DOHH2 (cell line): Measurements from ENCODE around the gene SLC43A2.
A peak's percentile ranks its signal among the peaks of the same experiment; 100 is the strongest.

Source experiments
- H3F3A ChIP-seq: fragments of 200-600 bp; sonication (generic), shearing (Covaris generic); 2 replicates; pipeline ENCODE4 v1.6.0; 2016; ENCODE audit warnings: antibody characterized with exemption, mild to moderate bottlenecking; ENCODE audit not compliant: control insufficient read depth, insufficient read depth
- H3K27ac ChIP-seq: fragments of 200-600 bp; sonication (generic); 2 replicates; pipeline ENCODE4 v1.5.1; 2014; ENCODE audit warnings: low read depth, mild to moderate bottlenecking, low read length, moderate library complexity
- H3K27me3 ChIP-seq: fragments of 200-600 bp; sonication (generic); 2 replicates; pipeline ENCODE4 v1.6.1; 2014; ENCODE audit warnings: mild to moderate bottlenecking, low read length, mixed read lengths; ENCODE audit not compliant: control insufficient read depth
- H3K36me3 ChIP-seq: fragments of 200-600 bp; sonication (generic); 2 replicates; pipeline ENCODE4 v1.6.1; 2014; ENCODE audit warnings: mild to moderate bottlenecking, low read length, moderate library complexity, mixed read lengths; ENCODE audit not compliant: control insufficient read depth
- H3K4me1 ChIP-seq: fragments of 200-600 bp; sonication (generic); 2 replicates; pipeline ENCODE4 v1.6.1; 2014; ENCODE audit warnings: mild to moderate bottlenecking, low read length, mixed read lengths; ENCODE audit not compliant: control insufficient read depth
- H3K4me2 ChIP-seq: fragments of 200-600 bp; sonication (generic); 2 replicates; pipeline ENCODE4 v1.6.0; 2014; ENCODE audit warnings: mild to moderate bottlenecking, low read length, moderate library complexity
- H3K4me3 ChIP-seq: fragments of 200-600 bp; sonication (generic); 2 replicates; pipeline ENCODE4 v1.5.1; 2014; ENCODE audit warnings: mild to moderate bottlenecking, low read length, mixed read lengths
- H3K79me2 ChIP-seq: fragments of 200-600 bp; sonication (generic); 2 replicates; pipeline ENCODE4 v1.6.1; 2014; ENCODE audit warnings: mild to moderate bottlenecking, low read length, mixed read lengths; ENCODE audit not compliant: control insufficient read depth
- H3K9me2 ChIP-seq: fragments of 200-600 bp; sonication (generic); replicated peaks from 2 replicates; pipeline ENCODE4 v1.6.1; 2014; ENCODE audit warnings: mild to moderate bottlenecking, low read length, mixed read lengths; ENCODE audit not compliant: control insufficient read depth
- H3K9me3 ChIP-seq: fragments of 200-600 bp; sonication (generic); 2 replicates; pipeline ENCODE4 v1.6.1; 2014; ENCODE audit warnings: antibody characterized with exemption, low read length, mixed read lengths; ENCODE audit not compliant: control insufficient read depth, insufficient read depth
- H4K20me1 ChIP-seq: fragments of 200-600 bp; sonication (generic); 2 replicates; pipeline ENCODE4 v1.6.0; 2014; ENCODE audit warnings: low read depth, mild to moderate bottlenecking, antibody characterized with exemption, low read length, moderate library complexity; ENCODE audit not compliant: control insufficient read depth, insufficient read depth
- CTCF ChIP-seq: fragments of 200-600 bp; sonication (generic); IDR thresholded peaks from one replicate; pipeline ENCODE4 v1.5.1; 2014; ENCODE audit warnings: antibody characterized with exemption, mild to moderate bottlenecking, low read depth, low read length; ENCODE audit not compliant: poor library complexity, severe bottlenecking
- EZH2phosphoT487 ChIP-seq: fragments of 200-600 bp; sonication (generic); IDR thresholded peaks from 2 replicates; pipeline ENCODE4 v1.6.1; 2017; ENCODE audit warnings: borderline replicate concordance, mild to moderate bottlenecking, antibody characterized with exemption, low read length, moderate library complexity, mixed read lengths

SLC43A2 gene

GRCh38 chr17:1646199-1646875, 17.7 kb upstream of the SLC43A2 start:
- no peaks in the 10 kb centered on the region for H3K79me2 ChIP-seq
- no peak overlapping the region for H3K4me2 ChIP-seq
- peaks cover 18% of the 10 kb centered on the region for H3K36me3 ChIP-seq
- no peaks in the 10 kb centered on the region for H3K9me3 ChIP-seq
- no peak overlapping the region for H3K27ac ChIP-seq
- H3K4me1 ChIP-seq, result peaks cover 47% of the 10 kb centered on the region
- H3K27me3 ChIP-seq, result no peaks in the 10 kb centered on the region
- TF ChIP-seq EZH2phosphoT487 (no peak), CTCF (no peak)
- H3K9me2 ChIP-seq, result no peaks in the 10 kb centered on the region
- no peak overlapping the region for H3K4me3 ChIP-seq
- peaks cover 13% of the 10 kb centered on the region for H3F3A ChIP-seq
- H4K20me1 ChIP-seq, result 0 out of 2 replicates have a peak, but pooled peaks cover 5% of the 10 kb centered on the region

GRCh38 chr17:1645207-1646171, 16.9 kb upstream of the SLC43A2 start, which contains the start of gene SCARF1:
Gene SCARF1, minus strand, starts transcription at chr17:1645732. Its CDS starts 35 bp downstream, at chr17:1645697.
- H3K36me3 ChIP-seq, result peaks cover 10% of the 10 kb centered on the region
- no peaks in the 10 kb centered on the region for H3K79me2 ChIP-seq
- 0 out of 2 replicates have a peak, but pooled peaks cover 5% of the 10 kb centered on the region for H4K20me1 ChIP-seq
- peaks cover 47% of the 10 kb centered on the region for H3K4me1 ChIP-seq
- H3K9me3 ChIP-seq, result no peaks in the 10 kb centered on the region
- H3K4me3 ChIP-seq, result peak within 1 kb of the TSS; percentile 75
- no peaks in the 10 kb centered on the region for H3K27me3 ChIP-seq
- H3K9me2 ChIP-seq, result no peaks in the 10 kb centered on the region
- H3F3A ChIP-seq, result peaks cover 13% of the 10 kb centered on the region
- no peak within 1 kb of the TSS for H3K27ac ChIP-seq
- TF ChIP-seq EZH2phosphoT487 (no peak), CTCF (no peak)
- H3K4me2 ChIP-seq, result peak within 1 kb of the TSS; percentile 68

GRCh38 chr17:1644493-1645206, 16.0 kb upstream of the SLC43A2 start:
- peak overlapping the region; percentile 68 for H3K4me2 ChIP-seq
- H3K9me2 ChIP-seq, result no peaks in the 10 kb centered on the region
- H3K4me1 ChIP-seq, result peaks cover 40% of the 10 kb centered on the region
- no peak for TF ChIP-seq EZH2phosphoT487
- no peak for TF ChIP-seq CTCF
- H3K27ac ChIP-seq, result 0 out of 2 replicates have a peak overlapping the region, but pooled peaks have one; percentile 4
- H3K4me3 ChIP-seq, result peak overlapping the region; percentile 75
- no peaks in the 10 kb centered on the region for H3K79me2 ChIP-seq
- no peaks in the 10 kb centered on the region for H3K27me3 ChIP-seq
- no peaks in the 10 kb centered on the region for H3K9me3 ChIP-seq
- no peaks in the 10 kb centered on the region for H4K20me1 ChIP-seq
- H3F3A ChIP-seq, result peaks cover 8% of the 10 kb centered on the region
- peaks cover 3% of the 10 kb centered on the region; the same call in 1 of the 2 replicates for H3K36me3 ChIP-seq
